Activated T-cell treated with anti-CD3 and anti-CD28 coated beads, Interleukin-2, amount 50 U/mL, for 1 hour (primary cell): ENCODE results near the gene HECTD4.

ENCODE experiments used
- DNase-seq: peaks from one replicate; pipeline ENCODE4 v3.0.0-alpha.2; 2020

Gene HECTD4

GRCh38 chr12:112194601-112195247 is 187.5 kb downstream of the HECTD4 start:
- DNase-seq, result no peak

GRCh38 chr12:112192475-112192874 is 189.8 kb downstream of the HECTD4 start:
- no peak for DNase-seq

- DNase-seq, result no peak
These were observed 190.3 kb downstream of the HECTD4 start for GRCh38 chr12:112191840-112192321.

GRCh38 chr12:112191201-112191600 is 191.0 kb downstream of the HECTD4 start:
- DNase-seq, result no peak

- DNase-seq, result no peak
These were observed 191.8 kb downstream of the HECTD4 start for GRCh38 chr12:112190231-112191025.

- DNase-seq, result no peak
These were observed 194.0 kb downstream of the HECTD4 start for GRCh38 chr12:112188130-112188830.

GRCh38 chr12:112185093-112185923 is 196.9 kb downstream of the HECTD4 start:
- no peak for DNase-seq

- DNase-seq, result no peak
These were observed 198.0 kb downstream of the HECTD4 start for GRCh38 chr12:112184056-112184887.

- DNase-seq, result no peak
These were observed 198.8 kb downstream of the HECTD4 start for GRCh38 chr12:112183141-112184021.

GRCh38 chr12:112182499-112182898 is 199.7 kb downstream of the HECTD4 start:
- no peak for DNase-seq

GRCh38 chr12:112180422-112180821 is 201.8 kb downstream of the HECTD4 start:
- DNase-seq, result no peak

- DNase-seq, result no peak
These were observed 202.3 kb downstream of the HECTD4 start for GRCh38 chr12:112179916-112180315.

- DNase-seq, result no peak
These were observed 202.9 kb downstream of the HECTD4 start for GRCh38 chr12:112179341-112179740.

- DNase-seq, result no peak
These were observed 203.4 kb downstream of the HECTD4 start for GRCh38 chr12:112178796-112179195.

- no peak for DNase-seq
These were observed 205.8 kb downstream of the HECTD4 start for GRCh38 chr12:112176321-112177010.

GRCh38 chr12:112175361-112176155 is 206.7 kb downstream of the HECTD4 start:
- DNase-seq, result no peak

- no peak for DNase-seq
These were observed 209.5 kb downstream of the HECTD4 start for GRCh38 chr12:112172556-112173324.

GRCh38 chr12:112170971-112171596 is 211.1 kb downstream of the HECTD4 start:
- DNase-seq, result no peak
